ENCODE measurements around the gene LYZL2.

The LYZL2 gene

GRCh38 chr10:30589441-30589840, 40.1 kb downstream of the LYZL2 start:
- DNase-seq: no peak

GRCh38 chr10:30587522-30588031, 42.0 kb downstream of the LYZL2 start:
- DNase-seq: no peak

GRCh38 chr10:30586828-30587227, 42.7 kb downstream of the LYZL2 start:
- no peak for DNase-seq

- no peak for DNase-seq
These were observed 45.7 kb downstream of the LYZL2 start for GRCh38 chr10:30583778-30584415.

- DNase-seq: no peak
These were observed 47.7 kb downstream of the LYZL2 start for GRCh38 chr10:30581779-30582380.

- DNase-seq: no peak
These were observed 48.9 kb downstream of the LYZL2 start for GRCh38 chr10:30580676-30581075.

GRCh38 chr10:30580241-30580640, 49.3 kb downstream of the LYZL2 start:
- no peak for DNase-seq

GRCh38 chr10:30579574-30579973, 50.0 kb downstream of the LYZL2 start:
- DNase-seq: no peak

- DNase-seq: no peak
These were observed 52.5 kb downstream of the LYZL2 start for GRCh38 chr10:30577048-30577447.

- no peak for DNase-seq
These were observed 52.9 kb downstream of the LYZL2 start for GRCh38 chr10:30576641-30577040.

- no peak for DNase-seq
These were observed 55.1 kb downstream of the LYZL2 start for GRCh38 chr10:30574432-30574796.

GRCh38 chr10:30573721-30574431, 55.7 kb downstream of the LYZL2 start:
- no peak for DNase-seq

GRCh38 chr10:30565449-30565848, 64.1 kb downstream of the LYZL2 start:
- DNase-seq: no peak

- no peak for DNase-seq
These were observed 66.8 kb downstream of the LYZL2 start for GRCh38 chr10:30562787-30563186.

Measured in activated CD8-positive, alpha-beta memory T cell treated with anti-CD3 and anti-CD28 coated beads, Interleukin-2, amount 50 U/mL, for 4 hours (primary cell).